HG02973 (cell line): ENCODE measurements around the gene MIGA2.
"Not testable (repeated sequence)": the region's sequence is repeated elsewhere in the genome, so short reads cannot be mapped to it uniquely, and the experiment has no call there.

Source experiments
- ATAC-seq: cut with Tn5 transposase; IDR thresholded peaks from one replicate; pipeline ENCODE4 v1.9.1; 2021; ENCODE audit warnings: moderate library complexity; ENCODE audit not compliant: unreplicated experiment

MIGA2 gene

GRCh38 chr9:129036241-129036922, at the start of gene MIGA2:
MIGA2 (plus strand) TSS chr9:129036626; CDS start chr9:129040595, 3,969 bp downstream.
- peak; percentile 94 for ATAC-seq

GRCh38 chr9:128986671-128987070, 49.8 kb upstream of the MIGA2 start:
- ATAC-seq: no peak

- ATAC-seq: no peak
Observed at GRCh38 chr9:128987805-128988204, 48.6 kb upstream of the MIGA2 start.

DNA sequence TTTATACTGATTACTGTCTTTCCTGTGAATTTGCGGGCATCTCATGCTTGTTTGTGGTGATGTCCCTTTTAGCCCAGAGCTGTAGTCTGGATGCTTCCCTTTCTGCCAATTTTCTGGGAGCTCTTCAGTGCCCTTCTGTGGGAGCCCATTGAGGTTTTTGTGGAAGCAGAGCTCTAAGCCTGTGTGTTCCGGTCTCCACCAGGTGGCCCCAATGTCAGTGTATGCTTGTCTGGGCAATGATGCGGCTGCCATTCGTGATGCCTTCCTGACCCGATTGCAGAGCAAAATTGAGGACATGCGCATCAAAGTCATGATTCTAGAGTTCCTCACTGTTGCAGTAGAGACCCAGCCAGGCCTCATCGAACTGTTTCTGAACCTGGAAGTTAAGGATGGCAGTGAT, 43.4 kb upstream of the MIGA2 start:
- ATAC-seq: no peak

- no peak for ATAC-seq
Observed at GRCh38 chr9:128995791-128996190, 40.6 kb upstream of the MIGA2 start.

GRCh38 chr9:128998462-128998861, 38.0 kb upstream of the MIGA2 start:
- ATAC-seq: no peak

DNA sequence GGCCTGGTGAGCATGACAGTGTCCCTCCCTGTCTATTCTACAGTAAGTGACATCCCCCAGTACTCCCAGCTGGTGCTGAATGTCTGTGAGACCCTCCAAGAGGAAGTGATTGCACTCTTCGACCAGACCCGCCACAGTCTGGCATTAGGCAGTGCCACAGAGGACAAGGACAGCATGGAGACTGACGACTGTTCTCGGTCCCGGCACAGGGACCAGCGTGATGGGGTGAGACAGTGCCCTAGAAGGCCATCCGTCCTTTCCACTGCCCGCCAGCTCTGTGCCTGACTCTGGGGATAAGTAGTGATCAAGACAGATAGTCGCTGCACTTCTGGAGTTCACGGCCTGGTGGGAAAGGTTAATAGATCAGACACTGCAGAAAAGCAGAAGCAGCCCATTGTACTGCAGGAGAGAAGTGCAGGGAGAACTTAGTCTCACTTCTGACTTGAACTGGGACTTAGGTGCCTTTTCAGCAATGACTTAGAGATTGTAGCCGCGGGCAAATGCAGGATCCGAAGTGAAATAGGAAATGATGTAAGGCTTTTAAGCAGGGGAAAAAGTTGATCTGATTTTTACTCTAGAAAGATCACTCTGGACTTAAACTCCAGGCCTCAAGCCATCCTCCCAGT, 36.7 kb upstream of the MIGA2 start:
- ATAC-seq: no peak

GRCh38 chr9:129001504-129002325, 34.7 kb upstream of the MIGA2 start:
- no peak for ATAC-seq

GRCh38 chr9:129002992-129003391, 33.4 kb upstream of the MIGA2 start:
- ATAC-seq: no peak

- not testable (repeated sequence) for ATAC-seq
Observed at GRCh38 chr9:129004173-129004572, 32.3 kb upstream of the MIGA2 start.

- ATAC-seq: no peak
Observed at GRCh38 chr9:129005336-129005997, 31.0 kb upstream of the MIGA2 start.

- ATAC-seq: no peak
Observed at GRCh38 chr9:129006328-129007034, 29.9 kb upstream of the MIGA2 start.

- ATAC-seq: no peak
Observed at GRCh38 chr9:129007035-129007765, 29.2 kb upstream of the MIGA2 start.

GRCh38 chr9:129007766-129008468, 28.5 kb upstream of the MIGA2 start:
- ATAC-seq: no peak

DNA sequence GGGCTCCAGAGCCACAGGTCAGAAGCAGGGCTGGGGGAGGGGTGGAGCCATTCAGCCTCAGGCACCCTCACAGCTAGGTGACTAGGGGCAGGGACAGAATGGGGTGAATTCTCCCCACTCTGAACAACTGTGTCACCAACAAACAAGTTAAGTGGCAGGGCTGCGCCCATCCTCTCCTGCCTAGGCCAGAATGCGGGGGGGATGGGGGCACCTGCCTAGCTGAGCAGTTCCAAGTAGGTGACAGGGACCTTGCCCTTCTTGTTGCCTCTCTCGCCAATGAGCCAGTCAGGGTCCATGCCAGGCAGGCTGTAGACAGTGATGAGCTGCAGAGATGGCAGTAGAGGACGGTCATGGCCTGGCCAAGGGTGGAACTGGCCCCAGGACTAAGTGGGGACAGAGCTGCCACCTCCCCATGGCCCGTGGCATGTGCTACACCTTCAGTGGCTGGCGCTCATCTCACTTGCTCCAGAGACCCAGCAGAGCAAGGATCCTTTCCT, 27.9 kb upstream of the MIGA2 start:
- no peak for ATAC-seq

GRCh38 chr9:129008986-129009583, 27.3 kb upstream of the MIGA2 start:
- no peak for ATAC-seq

- no peak for ATAC-seq
Observed at GRCh38 chr9:129009584-129010141, 26.8 kb upstream of the MIGA2 start.

- ATAC-seq: no peak
Observed at GRCh38 chr9:129010267-129010975, 26.0 kb upstream of the MIGA2 start.
